ENCODE data around the gene ATP8A1.

ATP8A1 gene

DNA sequence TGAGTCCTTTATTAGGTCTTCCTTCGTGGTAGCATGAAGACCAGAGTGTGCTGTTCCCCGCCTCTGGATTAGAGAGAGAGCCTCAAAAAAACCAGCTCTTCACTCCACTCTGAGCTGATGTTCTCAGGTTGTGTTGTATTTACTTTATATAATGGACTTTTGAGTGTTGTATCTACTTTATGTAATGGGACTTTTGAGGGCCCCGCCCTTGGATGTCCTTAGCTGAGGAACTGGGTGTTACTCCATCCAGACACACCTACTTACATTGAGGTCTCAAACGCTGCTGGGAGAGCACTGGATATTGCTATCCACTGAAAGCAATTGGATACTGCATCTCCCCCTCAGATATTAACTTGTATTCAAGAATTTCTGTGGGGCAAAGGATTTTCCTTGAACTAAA, 28.2 kb downstream of the ATP8A1 start:
- H3K4me3 ChIP-seq (ENCODE audit: low read depth, low read length) = no peak overlapping the region

DNA sequence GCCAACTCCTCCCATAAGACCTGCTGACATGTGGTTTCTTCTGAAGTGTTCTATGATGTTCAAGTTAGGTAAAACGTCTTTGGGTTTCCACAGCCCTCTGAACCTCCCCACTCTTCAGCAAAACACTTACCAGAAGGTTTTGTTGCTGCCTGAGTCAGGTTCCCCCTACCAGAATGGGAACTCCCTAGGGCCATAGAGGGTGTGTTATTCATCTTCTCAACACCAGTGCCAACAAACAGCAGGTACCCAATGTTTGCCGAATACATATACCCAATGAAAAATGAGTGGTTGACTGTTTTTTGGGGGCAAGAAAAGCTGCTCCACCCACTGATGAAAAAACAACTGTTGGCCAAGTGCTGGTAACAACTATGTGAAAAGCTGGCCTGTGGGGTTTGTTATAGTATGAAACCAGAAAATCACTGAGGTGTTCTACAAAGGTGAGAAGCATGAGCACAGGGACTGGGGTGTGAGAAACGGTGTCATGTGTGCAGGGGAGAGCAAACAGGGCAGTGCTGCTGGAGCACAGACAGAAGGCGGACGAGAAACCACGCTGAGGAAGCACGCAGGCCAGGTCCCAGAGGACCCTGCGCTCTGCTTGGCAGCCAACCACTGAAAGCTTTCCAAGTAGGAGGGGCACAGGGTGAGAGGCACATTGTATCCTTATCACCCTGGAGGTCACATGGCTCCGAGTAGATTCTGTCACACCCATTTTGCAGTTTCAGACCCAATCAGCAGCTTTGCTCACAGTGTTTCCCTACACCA, 28.8 kb downstream of the ATP8A1 start:
- TF ChIP-seq, protein P1, sequence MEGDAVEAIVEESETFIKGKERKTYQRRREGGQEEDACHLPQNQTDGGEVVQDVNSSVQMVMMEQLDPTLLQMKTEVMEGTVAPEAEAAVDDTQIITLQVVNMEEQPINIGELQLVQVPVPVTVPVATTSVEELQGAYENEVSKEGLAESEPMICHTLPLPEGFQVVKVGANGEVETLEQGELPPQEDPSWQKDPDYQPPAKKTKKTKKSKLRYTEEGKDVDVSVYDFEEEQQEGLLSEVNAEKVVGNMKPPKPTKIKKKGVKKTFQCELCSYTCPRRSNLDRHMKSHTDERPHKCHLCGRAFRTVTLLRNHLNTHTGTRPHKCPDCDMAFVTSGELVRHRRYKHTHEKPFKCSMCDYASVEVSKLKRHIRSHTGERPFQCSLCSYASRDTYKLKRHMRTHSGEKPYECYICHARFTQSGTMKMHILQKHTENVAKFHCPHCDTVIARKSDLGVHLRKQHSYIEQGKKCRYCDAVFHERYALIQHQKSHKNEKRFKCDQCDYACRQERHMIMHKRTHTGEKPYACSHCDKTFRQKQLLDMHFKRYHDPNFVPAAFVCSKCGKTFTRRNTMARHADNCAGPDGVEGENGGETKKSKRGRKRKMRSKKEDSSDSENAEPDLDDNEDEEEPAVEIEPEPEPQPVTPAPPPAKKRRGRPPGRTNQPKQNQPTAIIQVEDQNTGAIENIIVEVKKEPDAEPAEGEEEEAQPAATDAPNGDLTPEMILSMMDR (IDR thresholded peaks at IDR 0.05; ENCODE audit: insufficient read depth, low read length, missing control alignments) = no peak
- ChIA-PET CTCF (no interaction called here), POLR2A (no interaction called here)
- DNase-seq (ENCODE audit: low read depth, low spot score) = no peak
- H3K4me3 ChIP-seq (ENCODE audit: low read depth, low read length) = no peak overlapping the region

More for the DNA sequence above, 28.2 kb downstream of the ATP8A1 start:
- DNase-seq (ENCODE audit: low read depth, low spot score) = no peak
- TF ChIP-seq, protein P1 (IDR thresholded peaks at IDR 0.05; ENCODE audit: insufficient read depth, low read length, missing control alignments) = no peak
- ChIA-PET CTCF (no interaction called here), POLR2A (no interaction called here)

DNA sequence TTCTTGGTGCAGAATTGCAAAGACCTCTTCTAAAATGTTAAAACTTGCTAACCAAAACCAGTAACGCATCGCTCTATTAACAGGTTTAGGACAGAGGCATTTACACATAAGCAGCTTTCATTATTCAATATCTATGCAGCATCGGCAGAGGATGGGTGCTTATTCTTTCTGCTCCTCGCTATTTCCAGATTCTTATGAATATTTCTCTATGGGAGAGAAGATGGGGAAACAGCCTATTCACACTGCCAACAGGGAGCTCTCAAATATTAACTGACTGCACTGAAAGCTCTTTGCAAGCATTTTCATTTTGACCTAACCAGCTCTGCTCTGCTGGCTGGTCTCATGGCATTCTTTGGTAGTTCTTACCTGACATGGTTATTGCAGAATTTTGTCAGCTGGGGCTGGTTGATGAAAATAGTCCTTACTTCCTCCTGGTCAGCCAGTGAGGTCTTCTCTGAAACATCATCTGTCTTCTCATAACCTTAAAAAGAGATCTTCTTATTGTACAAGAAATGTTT, 30.2 kb downstream of the ATP8A1 start:
- no peak for DNase-seq (ENCODE audit: low read depth, low spot score)
- TF ChIP-seq, protein P1 (IDR thresholded peaks at IDR 0.05; ENCODE audit: insufficient read depth, low read length, missing control alignments) = no peak
- H3K4me3 ChIP-seq (ENCODE audit: low read depth, low read length) = no peak overlapping the region
- CTCF ChIA-PET = no interaction called here
- POLR2A ChIA-PET = no interaction called here

DNA sequence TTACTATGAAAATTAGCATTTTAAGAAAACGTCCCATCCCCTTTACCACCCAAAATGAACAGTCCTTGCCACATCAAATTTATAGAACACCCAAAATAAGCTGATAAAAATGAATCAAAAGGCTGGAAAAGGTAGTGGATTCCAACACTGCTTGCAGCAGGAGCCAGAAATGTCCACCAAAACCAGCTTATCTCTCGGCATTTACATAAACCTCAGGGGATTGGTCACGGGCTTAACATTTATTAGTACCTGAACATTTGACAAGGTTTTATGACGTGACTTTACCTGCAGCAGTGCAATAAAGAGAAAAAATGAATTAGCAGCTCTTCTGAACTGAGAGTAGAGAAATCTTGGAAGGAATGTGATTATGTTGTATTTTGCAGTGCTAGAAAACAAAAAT, 31.6 kb downstream of the ATP8A1 start:
- H3K4me3 ChIP-seq (ENCODE audit: low read depth, low read length) = no peak overlapping the region
- POLR2A ChIA-PET = no interaction called here
- TF ChIP-seq, protein P1 (IDR thresholded peaks at IDR 0.05; ENCODE audit: insufficient read depth, low read length, missing control alignments) = no peak
- CTCF ChIA-PET = no interaction called here
- DNase-seq (ENCODE audit: low read depth, low spot score) = no peak

DNA sequence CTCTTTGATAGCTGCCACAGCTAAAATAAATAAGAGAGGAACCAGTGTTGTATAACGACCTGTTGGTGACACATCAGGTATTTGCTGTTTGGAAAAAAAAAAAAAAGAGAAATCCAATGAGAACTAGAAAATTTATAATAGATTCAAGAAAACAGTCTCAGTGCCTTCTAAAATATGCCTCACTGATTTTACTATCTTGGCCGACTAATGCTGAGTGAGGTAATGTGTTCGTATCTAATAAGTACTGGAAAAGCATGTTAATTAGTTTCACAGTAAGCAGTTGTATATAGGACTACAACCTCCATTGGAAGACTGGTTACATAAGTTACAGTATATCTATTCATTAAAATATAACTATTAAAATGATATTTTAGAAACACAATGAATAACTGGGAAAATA, 32.4 kb downstream of the ATP8A1 start:
- CTCF ChIA-PET = no interaction called here
- H3K4me3 ChIP-seq (ENCODE audit: low read depth, low read length) = no peak overlapping the region
- TF ChIP-seq, protein P1 (IDR thresholded peaks at IDR 0.05; ENCODE audit: insufficient read depth, low read length, missing control alignments) = no peak
- DNase-seq (ENCODE audit: low read depth, low spot score) = no peak
- POLR2A ChIA-PET = no interaction called here

DNA sequence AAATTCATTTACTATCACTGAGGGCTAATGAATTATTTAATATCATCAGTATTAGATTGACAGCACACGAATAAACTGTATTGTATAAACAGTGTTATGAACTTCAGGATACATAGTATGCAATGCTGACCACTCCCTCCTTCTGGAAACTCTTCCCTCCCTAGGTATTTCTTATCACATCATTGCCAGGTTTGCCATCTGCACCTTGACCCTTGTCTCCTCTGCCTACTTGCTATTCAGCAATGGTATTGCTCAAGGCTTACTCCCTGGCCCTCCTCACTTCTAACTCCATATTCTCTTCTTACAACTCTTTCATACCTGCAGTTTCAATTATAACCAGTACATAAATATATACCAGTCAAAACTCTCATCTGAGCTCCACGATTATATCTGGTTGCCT, 38.9 kb downstream of the ATP8A1 start:
- H3K4me3 ChIP-seq (ENCODE audit: low read depth, low read length) = no peak overlapping the region
- CTCF ChIA-PET = no interaction called here
- TF ChIP-seq, protein P1 (IDR thresholded peaks at IDR 0.05; ENCODE audit: insufficient read depth, low read length, missing control alignments) = no peak
- POLR2A ChIA-PET = no interaction called here
- DNase-seq (ENCODE audit: low read depth, low spot score) = no peak
